HCT116 (cell line): Measurements from ENCODE around the gene NLGN3. TPM values are rescaled to one million over a fixed set of nuclear protein-coding genes. Genes with fewer than 3 reads are reported as not detected.

Experiments
- ATAC-seq: fragments of 200-7000 bp; cut with Tn5 transposase; 2 replicates; pipeline ENCODE4 v1.9.1; 2020; ENCODE audit warnings: mild to moderate bottlenecking, moderate library complexity
- BruUV-seq: library from RNA; stranded (reverse); fragments of 400-500 nt; replicated peaks from 2 replicates; lab custom pipeline; 2021; lab: Mats Ljungman, UMichigan
- CTCF ChIA-PET: fragments of 300-600 bp; sonication (Branson Sonifier 250); formaldehyde crosslinking; loops from one replicate; lab custom pipeline; 2021; ENCODE audit warnings: antibody characterized with exemption; lab: Charles Lee
- POLR2A ChIA-PET: fragments of 300-600, 350-600 bp; sonication (Branson Sonifier 250); formaldehyde crosslinking; loops from one replicate; lab custom pipeline; 2021; ENCODE audit warnings: antibody characterized with exemption; lab: Charles Lee
- RAD21 ChIA-PET, 2 experiments: fragments of 300-600 bp; sonication (Branson Sonifier 250); formaldehyde crosslinking; loops; one replicate each; lab custom pipeline; 2023; ENCODE audit warnings: low total read pairs in 2 of 2; ENCODE audit not compliant: uncharacterized antibody in 2 of 2, unreplicated experiment in 2 of 2, low non-redundant PET in 1 of 2; lab: Charles Lee
- DNase-seq: peaks from one replicate; pipeline ENCODE4 v3.0.0-alpha.2; 2010; ENCODE audit warnings: low read depth, low spot score
- H2AFZ ChIP-seq: fragments of 200-600 bp; shearing (Covaris generic), sonication (generic); 2 replicates; pipeline ENCODE4 v1.6.1; 2017; ENCODE audit warnings: low read depth, mixed run types, mixed read lengths, antibody characterized with exemption, low read length; ENCODE audit not compliant: poor library complexity, severe bottlenecking
- H3K27ac ChIP-seq: 2 replicates; pipeline ENCODE4 v1.5.1; 2012; ENCODE audit warnings: low read depth, low read length
- H3K27me3 ChIP-seq: fragments of 200-600 bp; sonication (generic); 2 replicates; pipeline ENCODE4 v1.6.1; 2016; ENCODE audit warnings: mixed run types, low read length, mixed read lengths; ENCODE audit not compliant: insufficient read depth
- H3K36me3 ChIP-seq, 2 experiments: fragments of 200-500 bp in 1 of 2; fragments of 200-600 bp in 1 of 2; sonication (Bioruptor generic) in 1 of 2; sonication (generic) in 1 of 2; 2 replicates each; pipeline versions ENCODE4 v1.5.1 to v1.6.1; 2014 to 2016; ENCODE audit warnings: low read length in 2 of 2, inconsistent platforms in 1 of 2, mixed read lengths in 1 of 2, mixed run types in 1 of 2; ENCODE audit not compliant: insufficient read depth in 2 of 2, control insufficient read depth in 1 of 2
- H3K4me1 ChIP-seq, 2 experiments: fragments of 200-600 bp in 1 of 2; sonication (generic) in 1 of 2; 2 replicates each; pipeline versions ENCODE4 v1.5.1 to v1.6.1; 2012 to 2017; ENCODE audit warnings: low read length in 2 of 2, inconsistent platforms in 1 of 2, mild to moderate bottlenecking in 1 of 2, mixed read lengths in 1 of 2, mixed run types in 1 of 2, moderate library complexity in 1 of 2; ENCODE audit not compliant: insufficient read depth in 2 of 2, control insufficient read depth in 1 of 2
- H3K4me2 ChIP-seq: fragments of 200-600 bp; sonication (generic); 2 replicates; pipeline ENCODE4 v1.6.1; 2017; ENCODE audit warnings: mixed run types, low read length, mixed read lengths
- H3K4me3 ChIP-seq, 2 experiments: fragments of 200-600 bp in 1 of 2; sonication (generic) in 1 of 2; replicated peaks in 1 of 2; 2 replicates each; pipeline ENCODE4 v1.5.1; 2011 to 2016; ENCODE audit warnings: low read length in 2 of 2, control low read depth in 1 of 2, low read depth in 1 of 2, mild to moderate bottlenecking in 1 of 2, mixed read lengths in 1 of 2, mixed run types in 1 of 2
- H3K79me2 ChIP-seq: fragments of 200-600 bp; sonication (generic); 2 replicates; pipeline ENCODE4 v1.6.1; 2017; ENCODE audit warnings: mild to moderate bottlenecking, mixed run types, low read length, moderate library complexity, mixed read lengths; ENCODE audit not compliant: insufficient read depth
- H3K9ac ChIP-seq: fragments of 200-600 bp; sonication (generic); 2 replicates; pipeline ENCODE4 v1.6.1; 2016; ENCODE audit warnings: low read length, mixed read lengths
- H3K9me2 ChIP-seq: fragments of 200-600 bp; sonication (generic), shearing (Covaris generic); 2 replicates; pipeline ENCODE4 v1.6.1; 2017; ENCODE audit warnings: mixed run types, mild to moderate bottlenecking, moderate library complexity; ENCODE audit not compliant: insufficient read depth
- H3K9me3 ChIP-seq, 2 experiments: fragments of 200-500 bp in 1 of 2; fragments of 200-600 bp in 1 of 2; sonication (Bioruptor generic) in 1 of 2; sonication (generic) in 1 of 2; 2 replicates each; pipeline ENCODE4 v1.6.1; 2014 to 2017; ENCODE audit warnings: low read length in 2 of 2, mixed read lengths in 2 of 2, inconsistent platforms in 1 of 2, low read depth in 1 of 2, mild to moderate bottlenecking in 1 of 2, mixed run types in 1 of 2, moderate library complexity in 1 of 2; ENCODE audit not compliant: control insufficient read depth in 1 of 2, insufficient read depth in 1 of 2
- H4K20me1 ChIP-seq: fragments of 200-600 bp; sonication (generic), shearing (Covaris generic); 2 replicates; pipeline ENCODE4 v1.6.1; 2017; ENCODE audit warnings: mixed run types, mild to moderate bottlenecking, moderate library complexity; ENCODE audit not compliant: insufficient read depth
- CBX3 ChIP-seq: IDR thresholded peaks from 2 replicates; pipeline ENCODE4 v1.6.1; 2012; ENCODE audit warnings: low read depth
- EGR1 ChIP-seq: IDR thresholded peaks from 2 replicates; pipeline ENCODE4 v1.6.1; 2012; ENCODE audit warnings: low read depth
- EZH2 ChIP-seq: fragments of 200-600 bp; sonication (generic); IDR thresholded peaks from 2 replicates; pipeline ENCODE4 v1.6.1; 2017; ENCODE audit warnings: antibody characterized with exemption, mixed run types
- EZH2phosphoT487 ChIP-seq: fragments of 200-600 bp; IDR thresholded peaks from 2 replicates; pipeline ENCODE4 v1.6.1; 2018; ENCODE audit warnings: antibody characterized with exemption, borderline replicate concordance
- FOSL1 ChIP-seq: IDR thresholded peaks from 2 replicates; pipeline ENCODE4 v1.6.1; 2012; ENCODE audit warnings: low read depth
- POLR2A ChIP-seq: IDR thresholded peaks from 2 replicates; pipeline ENCODE4 v1.7.0; 2011; ENCODE audit warnings: borderline replicate concordance; ENCODE audit not compliant: insufficient read depth, insufficient read length; ENCODE audit errors: extremely low read depth
- POLR2AphosphoS5 ChIP-seq: IDR thresholded peaks from 2 replicates; pipeline ENCODE4 v1.6.1; 2011; ENCODE audit warnings: mild to moderate bottlenecking, low read depth, low read length, moderate library complexity
- SIN3A ChIP-seq: IDR thresholded peaks from 2 replicates; pipeline ENCODE4 v1.6.1; 2012; ENCODE audit warnings: low read depth
- SP1 ChIP-seq: IDR thresholded peaks from 2 replicates; pipeline ENCODE4 v1.6.1; 2012; ENCODE audit warnings: low read depth
- TCF7L2 ChIP-seq: IDR thresholded peaks from 2 replicates; pipeline ENCODE4 v1.7.0; 2011; ENCODE audit warnings: borderline replicate concordance, inconsistent platforms; ENCODE audit not compliant: insufficient read depth, insufficient read length; ENCODE audit errors: extremely low read depth
- YY1 ChIP-seq: IDR thresholded peaks from 2 replicates; pipeline ENCODE4 v1.6.1; 2011; ENCODE audit warnings: low read length, low read depth, moderate library complexity, mild to moderate bottlenecking; ENCODE audit not compliant: insufficient replicate concordance; ENCODE audit errors: extremely low read depth
- intact Hi-C: fragments of 100-400 bp; cut with micrococcal nuclease; formaldehyde crosslinking; loops from 2 replicates; pipeline ENCODE4 v1.10.0; 2022
- total RNA-seq: library from RNA; stranded (reverse); gene quantifications from one replicate; pipeline ENCODE4 v1.2.1, GENCODE V29; 2021; ENCODE audit not compliant: unreplicated experiment

Gene NLGN3
- total RNA-seq, 1 experiment from 2014 or later: 1.4 TPM

DNA sequence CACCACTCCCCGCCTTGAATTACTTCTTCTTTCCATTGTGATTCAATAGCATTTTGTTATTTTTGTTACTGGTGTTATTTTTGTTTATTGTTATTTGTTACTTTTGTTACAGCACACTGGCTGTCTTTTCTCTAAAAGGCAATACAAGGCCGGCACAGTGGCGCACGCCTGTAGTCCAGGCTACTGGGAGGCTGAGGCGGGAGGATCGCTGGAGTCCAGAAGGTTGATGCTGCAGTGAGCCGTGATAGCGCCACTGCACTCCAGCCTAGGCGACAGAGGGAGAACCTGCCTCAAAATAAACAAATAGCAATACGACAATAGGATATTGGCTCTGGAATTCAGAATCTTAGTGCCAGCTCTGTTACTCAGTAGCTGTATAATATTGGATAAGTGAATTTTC, 27.3 kb upstream of the NLGN3 start:
- Histone ChIP-seq H3K9me3 (no peaks in the 10 kb centered on the region), H3K4me1 (peaks cover 0 to 5% of the 10 kb centered on the region in 2 experiments; a peak in 1 of 4 replicates), H3K4me3 (no peak overlapping the region; a peak in 1 of 4 replicates), H3K36me3 (no peaks in the 10 kb centered on the region; a peak in 1 of 4 replicates), H3K27me3 (no peaks in the 10 kb centered on the region), H3K9ac (no peak overlapping the region), H3K4me2 (peak overlapping the region; percentile 82), H3K9me2 (no peaks in the 10 kb centered on the region), H3K79me2 (no peaks in the 10 kb centered on the region), H4K20me1 (no peaks in the 10 kb centered on the region)
- DNase-seq (no peak), ATAC-seq (no peak)
- intact Hi-C loops: no loop called here
- BruUV-seq: no TSS peak
- ChIA-PET CTCF (no interaction called here), POLR2A (no interaction called here)
- TF ChIP-seq POLR2A (no peak), EZH2 (no peak), CBX3 (no peak), SP1 (no peak), YY1 (no peak), EZH2phosphoT487 (no peak), FOSL1 (no peak), EGR1 (no peak), TCF7L2 (no peak), SIN3A (no peak), POLR2AphosphoS5 (no peak)
- TF ChIP-seq, all 23 proteins: peak for 0
- H2AFZ ChIP-seq: no peak overlapping the region
- H3K27ac ChIP-seq: no peak overlapping the region
- RAD21 ChIA-PET: no interaction called here
